ENCODE measurements around the gene SLC25A1. TPM values are rescaled to one million over a fixed set of nuclear protein-coding genes. Genes with fewer than 3 reads are reported as not detected.

SLC25A1 gene
- total and polyA plus RNA-seq, 2 donors (not counting 1 experiment from before 2014, with no cell fraction given), result 41.3 to 47.7 TPM

DNA sequence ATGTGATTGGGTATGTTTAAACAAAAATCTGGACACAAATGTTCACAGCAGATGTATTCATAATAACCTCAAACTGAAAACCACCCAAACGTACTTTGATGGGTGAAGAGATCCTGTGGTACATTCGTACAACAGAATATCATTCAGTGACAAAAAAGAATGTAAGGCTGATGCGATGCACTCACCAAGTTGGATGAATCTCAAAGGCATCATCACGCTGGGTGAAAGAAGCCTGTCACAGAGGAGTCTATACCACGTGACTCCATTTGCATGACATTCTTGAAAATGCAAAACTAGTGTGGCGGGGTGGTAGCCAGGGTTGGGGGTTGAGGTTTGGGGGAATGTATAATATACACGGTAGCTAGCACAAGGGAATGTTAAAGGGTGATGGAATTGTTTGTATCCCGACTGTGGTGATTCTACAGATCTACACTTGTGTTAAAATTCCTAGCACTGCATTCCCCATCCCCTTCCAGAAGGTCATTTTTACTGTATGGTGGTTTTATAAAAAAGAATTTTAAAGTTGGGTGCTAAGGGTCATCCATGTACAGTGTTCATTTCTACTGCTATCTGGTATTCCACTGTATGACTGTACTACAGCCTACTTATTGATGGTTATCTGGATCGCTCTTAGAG is 35.0 kb upstream of the SLC25A1 start:
- Histone ChIP-seq H3K27me3 (replicated peaks in 1 of 4; ENCODE audit: control extremely low read depth in 1 of 4, control insufficient read depth in 3 of 4, insufficient read depth in 4 of 4, low read length in 3 of 4) (peaks cover 0 to 7% (median 2%) of the 10 kb centered on the region in 4 experiments), H2AFZ (ENCODE audit: insufficient read depth, low read depth, low read length, poor library complexity, severe bottlenecking) (no peak overlapping the region), H3K27ac (ENCODE audit: low read length in 2 of 2) (no peak overlapping the region), H3K4me2 (replicated peaks; ENCODE audit: low read depth, low read length, poor library complexity, severe bottlenecking) (no peak overlapping the region), H3K9ac (ENCODE audit: low read length) (no peak overlapping the region), H3K4me3 (ENCODE audit: control extremely low read depth in 1 of 5, extremely low read depth in 1 of 5, insufficient read depth in 1 of 5, low read depth in 2 of 5, low read length in 4 of 5) (no peak overlapping the region), H4K20me1 (ENCODE audit: control insufficient read depth, insufficient read depth, low read length, poor library complexity, severe bottlenecking) (no peaks in the 10 kb centered on the region), H3K4me1 (ENCODE audit: control insufficient read depth in 2 of 2, insufficient read depth in 2 of 2, low read length in 2 of 2) (peaks cover 0 to 4% of the 10 kb centered on the region in 2 donors), H3K36me3 (replicated peaks in 1 of 2; ENCODE audit: control extremely low read depth in 1 of 2, control insufficient read depth in 1 of 2, extremely low read depth in 1 of 2, insufficient read depth in 2 of 2, low read length in 1 of 2) (no peaks in the 10 kb centered on the region), H3K79me2 (ENCODE audit: control insufficient read depth, insufficient read depth, low read length) (no peaks in the 10 kb centered on the region), H3K9me3 (ENCODE audit: control extremely low read depth in 1 of 3, control insufficient read depth in 2 of 3, insufficient read depth in 1 of 3, low read length in 2 of 3) (no peaks in the 10 kb centered on the region)
- Mint-ChIP-seq H3K27me3 (peaks cover 16% of the 10 kb centered on the region), H3K9me3 (ENCODE audit: insufficient read depth) (no peaks in the 10 kb centered on the region), H3K27ac (no peak overlapping the region), H3K4me3 (no peak overlapping the region), H3K4me1 (peaks cover 10% of the 10 kb centered on the region)
- no peak for ATAC-seq (ENCODE audit: low read depth)
- no peak for TF ChIP-seq EZH2 (IDR thresholded peaks at IDR 0.05; ENCODE audit: borderline replicate concordance, insufficient read depth, low read depth, low read length, poor library complexity, severe bottlenecking)
- TF ChIP-seq, protein P1, sequence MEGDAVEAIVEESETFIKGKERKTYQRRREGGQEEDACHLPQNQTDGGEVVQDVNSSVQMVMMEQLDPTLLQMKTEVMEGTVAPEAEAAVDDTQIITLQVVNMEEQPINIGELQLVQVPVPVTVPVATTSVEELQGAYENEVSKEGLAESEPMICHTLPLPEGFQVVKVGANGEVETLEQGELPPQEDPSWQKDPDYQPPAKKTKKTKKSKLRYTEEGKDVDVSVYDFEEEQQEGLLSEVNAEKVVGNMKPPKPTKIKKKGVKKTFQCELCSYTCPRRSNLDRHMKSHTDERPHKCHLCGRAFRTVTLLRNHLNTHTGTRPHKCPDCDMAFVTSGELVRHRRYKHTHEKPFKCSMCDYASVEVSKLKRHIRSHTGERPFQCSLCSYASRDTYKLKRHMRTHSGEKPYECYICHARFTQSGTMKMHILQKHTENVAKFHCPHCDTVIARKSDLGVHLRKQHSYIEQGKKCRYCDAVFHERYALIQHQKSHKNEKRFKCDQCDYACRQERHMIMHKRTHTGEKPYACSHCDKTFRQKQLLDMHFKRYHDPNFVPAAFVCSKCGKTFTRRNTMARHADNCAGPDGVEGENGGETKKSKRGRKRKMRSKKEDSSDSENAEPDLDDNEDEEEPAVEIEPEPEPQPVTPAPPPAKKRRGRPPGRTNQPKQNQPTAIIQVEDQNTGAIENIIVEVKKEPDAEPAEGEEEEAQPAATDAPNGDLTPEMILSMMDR (IDR thresholded peaks at IDR 0.05), result no peak
- DNase-seq, result no peak
- intact Hi-C loops (cut with micrococcal nuclease), result no loop called here
- POLR2A ChIA-PET, result no interaction called here
- 81% methylated on average over 5 of the region's 9 CpGs for WGBS (ENCODE audit: insufficient coverage)
- CTCF ChIA-PET, result no interaction called here

DNA sequence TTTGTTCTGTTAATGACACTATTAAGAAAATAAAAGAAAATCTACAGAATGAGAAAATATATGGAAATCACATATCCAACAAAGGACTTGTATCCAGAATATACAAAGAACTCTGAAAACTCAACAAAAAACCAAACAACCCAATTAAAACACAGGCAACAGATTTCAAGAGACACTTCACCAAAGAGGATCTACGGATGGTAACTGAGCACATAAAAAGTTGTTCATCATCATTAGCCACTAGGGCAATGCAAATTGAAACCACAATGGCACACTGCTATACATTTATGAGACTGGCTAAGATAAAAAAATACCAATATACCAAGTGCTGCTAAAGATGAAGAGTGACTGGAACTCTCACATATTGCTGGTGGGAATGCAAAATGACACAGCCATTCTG is 34.5 kb upstream of the SLC25A1 start:
- TF ChIP-seq, protein P1 (IDR thresholded peaks at IDR 0.05), result no peak
- TF ChIP-seq EZH2 (IDR thresholded peaks at IDR 0.05; ENCODE audit: borderline replicate concordance, insufficient read depth, low read depth, low read length, poor library complexity, severe bottlenecking), result no peak
- H3K36me3 ChIP-seq (replicated peaks in 1 of 2; ENCODE audit: control extremely low read depth in 1 of 2, control insufficient read depth in 1 of 2, extremely low read depth in 1 of 2, insufficient read depth in 2 of 2, low read length in 1 of 2), result no peaks in the 10 kb centered on the region
- peaks cover 21% of the 10 kb centered on the region for H3K27me3 Mint-ChIP-seq
- H3K4me3 Mint-ChIP-seq, result no peak overlapping the region
- no peaks in the 10 kb centered on the region for H3K79me2 ChIP-seq (ENCODE audit: control insufficient read depth, insufficient read depth, low read length)
- DNase-seq, result no peak
- H2AFZ ChIP-seq (ENCODE audit: insufficient read depth, low read depth, low read length, poor library complexity, severe bottlenecking), result no peak overlapping the region
- no peak overlapping the region for H3K27ac ChIP-seq (ENCODE audit: low read length in 2 of 2)
- no peak overlapping the region for H3K4me2 ChIP-seq (replicated peaks; ENCODE audit: low read depth, low read length, poor library complexity, severe bottlenecking)
- CTCF ChIA-PET, result no interaction called here
- no peak overlapping the region for H3K27ac Mint-ChIP-seq
- intact Hi-C loops (cut with micrococcal nuclease), result no loop called here
- H3K9me3 Mint-ChIP-seq (ENCODE audit: insufficient read depth), result no peaks in the 10 kb centered on the region
- no peaks in the 10 kb centered on the region for H3K9me3 ChIP-seq (ENCODE audit: control extremely low read depth in 1 of 3, control insufficient read depth in 2 of 3, insufficient read depth in 1 of 3, low read length in 2 of 3)
- peaks cover 9% of the 10 kb centered on the region for H3K4me1 Mint-ChIP-seq
- H3K27me3 ChIP-seq (replicated peaks in 1 of 4; ENCODE audit: control extremely low read depth in 1 of 4, control insufficient read depth in 3 of 4, insufficient read depth in 4 of 4, low read length in 3 of 4), result peaks cover 0 to 7% (median 2%) of the 10 kb centered on the region in 4 experiments
- ATAC-seq (ENCODE audit: low read depth), result no peak
- no peaks in the 10 kb centered on the region for H4K20me1 ChIP-seq (ENCODE audit: control insufficient read depth, insufficient read depth, low read length, poor library complexity, severe bottlenecking)
- POLR2A ChIA-PET, result no interaction called here
- H3K9ac ChIP-seq (ENCODE audit: low read length), result no peak overlapping the region
- peaks cover 0 to 3% of the 10 kb centered on the region in 2 donors for H3K4me1 ChIP-seq (ENCODE audit: control insufficient read depth in 2 of 2, insufficient read depth in 2 of 2, low read length in 2 of 2)
- no peak overlapping the region for H3K4me3 ChIP-seq (ENCODE audit: control extremely low read depth in 1 of 5, extremely low read depth in 1 of 5, insufficient read depth in 1 of 5, low read depth in 2 of 5, low read length in 4 of 5)
- no CpG with 5 or more reads among the region's 1 CpG for WGBS (ENCODE audit: insufficient coverage)
